GM12872 (cell line): ENCODE data around the gene DYRK4.

Source experiments
- TF ChIP-seq, protein P1 (sequence below): IDR thresholded peaks from 3 replicates; pipeline ENCODE4 v1.5.1; 2011; ENCODE audit warnings: low read depth, mild to moderate bottlenecking, low read length, moderate library complexity; ENCODE audit not compliant: insufficient read depth

The DYRK4 gene

DNA sequence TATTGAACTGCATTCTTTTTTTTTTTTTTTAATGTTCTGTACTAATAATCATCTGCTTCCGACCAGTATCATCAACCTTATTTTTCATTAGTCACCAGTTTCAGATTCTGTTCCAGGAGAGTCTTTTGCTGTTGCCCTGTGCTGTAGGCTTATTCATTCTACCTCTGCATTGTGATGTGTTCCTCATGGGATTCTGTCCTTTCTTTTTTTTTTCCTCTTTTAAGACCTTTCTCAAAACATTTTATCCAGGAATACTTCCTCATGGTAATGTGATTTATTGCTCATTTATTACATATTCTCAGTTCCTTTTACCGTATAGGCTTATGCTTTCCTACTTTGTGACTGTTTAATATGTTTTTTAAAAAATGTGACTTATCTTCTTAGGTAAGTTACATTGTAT, 91.7 kb downstream of the DYRK4 start:
- TF ChIP-seq, protein P1, sequence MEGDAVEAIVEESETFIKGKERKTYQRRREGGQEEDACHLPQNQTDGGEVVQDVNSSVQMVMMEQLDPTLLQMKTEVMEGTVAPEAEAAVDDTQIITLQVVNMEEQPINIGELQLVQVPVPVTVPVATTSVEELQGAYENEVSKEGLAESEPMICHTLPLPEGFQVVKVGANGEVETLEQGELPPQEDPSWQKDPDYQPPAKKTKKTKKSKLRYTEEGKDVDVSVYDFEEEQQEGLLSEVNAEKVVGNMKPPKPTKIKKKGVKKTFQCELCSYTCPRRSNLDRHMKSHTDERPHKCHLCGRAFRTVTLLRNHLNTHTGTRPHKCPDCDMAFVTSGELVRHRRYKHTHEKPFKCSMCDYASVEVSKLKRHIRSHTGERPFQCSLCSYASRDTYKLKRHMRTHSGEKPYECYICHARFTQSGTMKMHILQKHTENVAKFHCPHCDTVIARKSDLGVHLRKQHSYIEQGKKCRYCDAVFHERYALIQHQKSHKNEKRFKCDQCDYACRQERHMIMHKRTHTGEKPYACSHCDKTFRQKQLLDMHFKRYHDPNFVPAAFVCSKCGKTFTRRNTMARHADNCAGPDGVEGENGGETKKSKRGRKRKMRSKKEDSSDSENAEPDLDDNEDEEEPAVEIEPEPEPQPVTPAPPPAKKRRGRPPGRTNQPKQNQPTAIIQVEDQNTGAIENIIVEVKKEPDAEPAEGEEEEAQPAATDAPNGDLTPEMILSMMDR, result no peak
